ENCODE results near the gene NOP10. TPM values are rescaled to one million over a fixed set of nuclear protein-coding genes. Genes with fewer than 3 reads are reported as not detected.

The NOP10 gene
- total and polyA plus RNA-seq, 2 of the 8 experiments (the other 6 are each of a cell fraction or from before 2014, with no cell fraction given) = 285 to 981 TPM

DNA sequence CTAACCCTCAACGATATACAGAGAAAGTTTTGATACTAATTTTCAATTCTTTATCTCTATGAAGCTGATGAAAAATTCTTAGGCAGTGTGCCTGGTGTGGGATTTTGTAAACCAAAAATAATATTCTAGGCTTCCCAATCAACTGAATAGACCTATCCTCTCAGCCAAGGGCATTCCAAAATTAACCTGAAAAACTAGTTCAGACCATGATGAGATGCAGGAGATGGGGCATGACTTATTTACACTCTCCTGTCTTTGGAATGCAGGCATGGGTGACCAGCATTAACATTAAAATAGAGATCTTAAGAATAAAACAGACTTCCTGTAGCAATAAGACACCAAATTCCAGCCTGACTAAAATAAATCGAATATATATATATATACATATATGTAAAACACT is 31.9 kb upstream of the NOP10 start:
- Histone ChIP-seq H2BK120ac (replicated peaks; ENCODE audit: low read depth, low read length) (no peak overlapping the region), H3K23me2 (ENCODE audit: low read depth, low read length) (no peaks in the 10 kb centered on the region), H3K4ac (replicated peaks; ENCODE audit: insufficient read length, low read depth, low read length) (no peak overlapping the region), H3K14ac (ENCODE audit: insufficient read length) (no peak overlapping the region), H4K8ac (ENCODE audit: extremely low read depth, insufficient read depth, low read length) (no peak overlapping the region), H3K56ac (replicated peaks; ENCODE audit: insufficient read length, low read depth, low read length) (no peak overlapping the region), H2AK5ac (ENCODE audit: low read depth, low read length) (no peak overlapping the region), H2BK5ac (ENCODE audit: low read depth, low read length) (no peak overlapping the region), H3K18ac (ENCODE audit: extremely low read depth, low read length) (no peak overlapping the region), H4K5ac (ENCODE audit: insufficient read length, low read depth, low read length) (no peak overlapping the region), H3K79me1 (ENCODE audit: low read depth, low read length) (no peaks in the 10 kb centered on the region; the same call in 1 of the 2 replicates), H2BK15ac (ENCODE audit: low read length) (no peak overlapping the region), H3K4me2 (ENCODE audit: insufficient read depth in 1 of 2, low read depth in 2 of 2, low read length in 2 of 2) (no peak overlapping the region), H4K20me1 (replicated peaks in 1 of 2; ENCODE audit: control insufficient read depth in 1 of 2, insufficient read depth in 2 of 2, low read length in 2 of 2) (no peaks in the 10 kb centered on the region), H3K9ac (replicated peaks in 1 of 4; ENCODE audit: extremely low read depth in 1 of 4, low read depth in 3 of 4, low read length in 3 of 4) (no peak overlapping the region), H3K27ac (ENCODE audit: low read depth, low read length) (no peak overlapping the region), H4K91ac (replicated peaks; ENCODE audit: insufficient read length, low read length) (no peak overlapping the region), H3K79me2 (ENCODE audit: control insufficient read depth in 1 of 2, insufficient read depth in 2 of 2, low read length in 2 of 2) (no peaks in the 10 kb centered on the region), H3K36me3 (ENCODE audit: control insufficient read depth in 2 of 4, insufficient read depth in 4 of 4, low read length in 3 of 4) (no peaks in the 10 kb centered on the region), H2AFZ (ENCODE audit: low read length) (no peak overlapping the region), H3K27me3 (replicated peaks in 1 of 4; ENCODE audit: control insufficient read depth in 3 of 4, extremely low read depth in 1 of 4, insufficient read depth in 3 of 4, low read length in 3 of 4) (no peaks in the 10 kb centered on the region; a peak in 1 of 7 replicates), H3K9me3 (ENCODE audit: insufficient read depth in 2 of 2, low read depth in 1 of 2, low read length in 1 of 2) (peaks cover 5 to 13% of the 10 kb centered on the region in 2 experiments; a peak in 3 of 4 replicates), H3K23ac (ENCODE audit: insufficient read length) (no peak overlapping the region), H3K4me1 (replicated peaks in 1 of 4; ENCODE audit: control insufficient read depth in 3 of 4, insufficient read depth in 4 of 4, low read length in 3 of 4) (peaks cover 0 to 3% (median 0%) of the 10 kb centered on the region in 4 experiments; a peak in 1 of 7 replicates), H3K4me3 (ENCODE audit: extremely low read depth in 1 of 4, insufficient read depth in 2 of 4, low read depth in 3 of 4, low read length in 4 of 4) (no peak overlapping the region), H2BK20ac (ENCODE audit: low read length) (no peak overlapping the region), H2BK12ac (ENCODE audit: low read depth, low read length) (no peak overlapping the region)
- DNase-seq (ENCODE audit: low read depth in 1 of 2, low spot score in 2 of 2) = no peak
- no peak for FAIRE-seq
- WGBS, 2 experiments (ENCODE audit: extremely low coverage in 1 of 2, insufficient coverage in 1 of 2, insufficient read length in 1 of 2, insufficient replicate concordance in 2 of 2, low coverage in 1 of 2, low lambda C conversion rate in 2 of 2, missing lambda C conversion rate in 1 of 2) = 76% methylated on average over 2 of the region's 2 CpGs; no CpG with 5 or more reads in 1 of the 2 experiments
- CTCF ChIA-PET (ENCODE audit: partially characterized antibody) = no interaction called here
- POLR2A ChIA-PET (ENCODE audit: partially characterized antibody) = no interaction called here
- TF ChIP-seq TAF7 (optimal IDR thresholded peaks at IDR 0.05; ENCODE audit: borderline replicate concordance, low read depth, low read length) (no peak), EZH2 (IDR thresholded peaks at IDR 0.05; ENCODE audit: low read depth, low read length, severe bottlenecking) (no peak), NANOG (IDR thresholded peaks at IDR 0.05; ENCODE audit: insufficient read depth, low read depth, low read length, poor library complexity, severe bottlenecking) (no peak), CBX5 (IDR thresholded peaks at IDR 0.05; ENCODE audit: low read depth, low read length) (no peak)
- TF ChIP-seq, protein P1, sequence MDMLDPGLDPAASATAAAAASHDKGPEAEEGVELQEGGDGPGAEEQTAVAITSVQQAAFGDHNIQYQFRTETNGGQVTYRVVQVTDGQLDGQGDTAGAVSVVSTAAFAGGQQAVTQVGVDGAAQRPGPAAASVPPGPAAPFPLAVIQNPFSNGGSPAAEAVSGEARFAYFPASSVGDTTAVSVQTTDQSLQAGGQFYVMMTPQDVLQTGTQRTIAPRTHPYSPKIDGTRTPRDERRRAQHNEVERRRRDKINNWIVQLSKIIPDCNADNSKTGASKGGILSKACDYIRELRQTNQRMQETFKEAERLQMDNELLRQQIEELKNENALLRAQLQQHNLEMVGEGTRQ (IDR thresholded peaks at IDR 0.05; ENCODE audit: low read length) = no peak

Data from H1 (cell line).